ENCODE measurements around the gene ZNF844. TPM values are rescaled to one million over a fixed set of nuclear protein-coding genes. Genes with fewer than 3 reads are reported as not detected.

Gene ZNF844
- total RNA-seq, 2 donors from 2014 or later: 4.3 to 6.0 TPM

DNA sequence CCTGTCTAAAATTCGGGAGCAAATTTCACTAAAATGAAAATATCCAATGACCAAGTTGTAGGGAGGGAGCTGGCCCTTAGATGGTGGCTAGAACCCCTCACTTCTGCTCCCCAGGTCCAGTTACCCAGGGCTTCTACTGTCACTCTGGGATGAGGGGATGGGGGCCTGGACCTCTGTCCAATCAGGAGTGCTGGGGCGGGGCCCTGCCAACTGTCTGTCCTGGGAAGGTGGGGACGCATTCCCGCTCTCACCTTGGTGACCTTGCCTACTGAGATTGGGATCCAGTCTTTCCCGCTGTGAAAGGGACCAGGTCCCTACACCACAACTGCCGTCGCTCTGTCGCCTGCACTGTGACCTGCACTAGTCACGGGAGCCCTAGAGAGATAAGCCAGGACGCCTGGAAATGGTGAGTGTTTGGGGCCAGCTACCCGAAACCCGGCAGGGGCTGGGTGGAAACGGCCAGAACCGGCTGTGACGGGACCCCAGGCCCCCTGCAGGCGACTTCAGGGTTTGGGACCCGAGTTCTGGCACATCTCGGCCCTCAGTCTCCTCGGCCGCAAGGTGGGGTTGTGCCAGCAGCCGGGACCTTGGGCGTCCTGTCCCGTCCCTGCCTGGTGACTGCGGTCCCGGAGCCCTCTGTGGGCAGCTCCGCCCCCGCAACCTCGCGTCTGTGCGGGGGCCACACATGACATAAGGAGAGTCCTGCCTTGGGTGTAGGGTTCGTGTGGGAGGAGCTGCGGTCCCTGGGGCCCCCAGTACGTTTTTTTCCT lies 52.9 kb downstream of the ZNF844 start:
- H3K36me3 ChIP-seq (replicated peaks in 1 of 2; ENCODE audit: insufficient read depth in 1 of 2, low read depth in 2 of 2): no peaks in the 10 kb centered on the region
- WGBS, 2 donors: 74 to 87% methylated on average over 29 to 32 of the region's 33 CpGs
- no peaks in the 10 kb centered on the region for H3K9me3 ChIP-seq
- ATAC-seq (no peak), DNase-seq (no peak)
- no peak overlapping the region for H3K4me3 ChIP-seq
- intact Hi-C loops (cut with DNase I): no loop called here
- H3K27me3 ChIP-seq: no peaks in the 10 kb centered on the region
- H3K4me1 ChIP-seq: no peaks in the 10 kb centered on the region
- no peak overlapping the region for H3K27ac ChIP-seq
- TF ChIP-seq POLR2A (IDR thresholded peaks at IDR 0.05): no peak
- TF ChIP-seq, protein P1, sequence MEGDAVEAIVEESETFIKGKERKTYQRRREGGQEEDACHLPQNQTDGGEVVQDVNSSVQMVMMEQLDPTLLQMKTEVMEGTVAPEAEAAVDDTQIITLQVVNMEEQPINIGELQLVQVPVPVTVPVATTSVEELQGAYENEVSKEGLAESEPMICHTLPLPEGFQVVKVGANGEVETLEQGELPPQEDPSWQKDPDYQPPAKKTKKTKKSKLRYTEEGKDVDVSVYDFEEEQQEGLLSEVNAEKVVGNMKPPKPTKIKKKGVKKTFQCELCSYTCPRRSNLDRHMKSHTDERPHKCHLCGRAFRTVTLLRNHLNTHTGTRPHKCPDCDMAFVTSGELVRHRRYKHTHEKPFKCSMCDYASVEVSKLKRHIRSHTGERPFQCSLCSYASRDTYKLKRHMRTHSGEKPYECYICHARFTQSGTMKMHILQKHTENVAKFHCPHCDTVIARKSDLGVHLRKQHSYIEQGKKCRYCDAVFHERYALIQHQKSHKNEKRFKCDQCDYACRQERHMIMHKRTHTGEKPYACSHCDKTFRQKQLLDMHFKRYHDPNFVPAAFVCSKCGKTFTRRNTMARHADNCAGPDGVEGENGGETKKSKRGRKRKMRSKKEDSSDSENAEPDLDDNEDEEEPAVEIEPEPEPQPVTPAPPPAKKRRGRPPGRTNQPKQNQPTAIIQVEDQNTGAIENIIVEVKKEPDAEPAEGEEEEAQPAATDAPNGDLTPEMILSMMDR (IDR thresholded peaks at IDR 0.05): no peak

DNA sequence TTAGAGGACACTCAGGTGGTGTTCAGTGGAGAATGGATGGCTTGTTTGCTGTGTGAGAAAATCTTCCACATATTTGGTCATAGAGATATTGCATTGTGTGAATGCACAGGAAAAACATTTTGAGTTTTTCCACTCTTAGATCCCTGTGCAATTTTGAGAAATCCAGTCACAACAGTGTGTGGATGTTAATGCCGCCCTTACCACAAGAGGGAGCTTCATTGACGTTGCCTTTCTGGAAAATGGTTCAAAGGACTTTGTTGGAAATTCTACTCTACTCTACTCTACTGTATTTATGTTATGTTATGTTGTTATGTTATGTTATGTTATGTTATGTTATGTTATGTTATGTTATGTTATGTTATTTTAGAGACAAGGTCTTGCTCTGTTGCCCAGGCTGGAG lies 62.2 kb downstream of the ZNF844 start:
- TF ChIP-seq POLR2A (IDR thresholded peaks at IDR 0.05): no peak
- TF ChIP-seq, protein P1 (IDR thresholded peaks at IDR 0.05): peak in 6 of 7 experiments; percentile 48 to 61 (median 54)
- ATAC-seq (no peak), DNase-seq (peak; percentile 11 to 38 (median 26))
- Histone ChIP-seq H3K27ac (no peak overlapping the region), H3K27me3 (no peaks in the 10 kb centered on the region), H3K4me1 (no peaks in the 10 kb centered on the region), H3K36me3 (replicated peaks in 1 of 2; ENCODE audit: insufficient read depth in 1 of 2, low read depth in 2 of 2) (no peaks in the 10 kb centered on the region), H3K9me3 (no peaks in the 10 kb centered on the region), H3K4me3 (no peak overlapping the region)
- WGBS, 2 donors: 8 to 15% methylated on average over 2 of the region's 2 CpGs
- intact Hi-C loops (cut with DNase I): no loop called here

Small RNAs within 50 kb of the gene (small RNA-seq; reads per million reads assigned to genes)
- gene RF00019: not detected
- gene RNA5SP465: not detected
- not detected for gene RNA5SP466
- not detected for gene RNA5SP467

Other genes with a start within 250 kb of the ZNF844 start
- 1 to 10 TPM; 4.4 to 7.9 TPM for gene ZNF439, start 216.0 kb upstream of the ZNF844 start, total RNA-seq
- gene ZNF69, start 176.9 kb upstream of the ZNF844 start, total RNA-seq: 10 to 100 TPM; 13.2 to 14.8 TPM
- gene ZNF700, start 139.6 kb upstream of the ZNF844 start, total RNA-seq: 10 to 100 TPM; 16.3 to 26.4 TPM
- gene ZNF763, start 99.7 kb upstream of the ZNF844 start, total RNA-seq: 1 to 10 TPM in 1 of 2 donors, under 1 TPM in 1; 0.66 to 2.9 TPM
- gene ZNF433, start 29.1 kb upstream of the ZNF844 start, total RNA-seq: 1 to 10 TPM; 9.1 to 9.2 TPM
- 1 to 10 TPM in 1 of 2 donors, under 1 TPM in 1; 0.26 to 4.0 TPM for gene ZNF878, start 11.8 kb upstream of the ZNF844 start, total RNA-seq
- gene ZNF20, start 75.6 kb downstream of the ZNF844 start, total RNA-seq: 1 to 10 TPM in 1 of 2 donors, under 1 TPM in 1; 0.66 to 4.9 TPM
- 1 to 10 TPM; 2.3 to 2.9 TPM for gene ZNF625, start 92.0 kb downstream of the ZNF844 start, total RNA-seq
- 1 to 10 TPM; 3.4 to 4.0 TPM for gene ZNF136, start 98.4 kb downstream of the ZNF844 start, total RNA-seq
- gene ZNF44, start 230.2 kb downstream of the ZNF844 start, total RNA-seq: 10 to 100 TPM in 1 of 2 donors, 1 to 10 TPM in 1; 8.8 to 10.5 TPM